Fibroblast of the aortic adventitia (primary cell): ENCODE data around the gene BANF1. TPM values are rescaled to one million over a fixed set of nuclear protein-coding genes. Genes with fewer than 3 reads are reported as not detected.

ENCODE experiments used
- DNase-seq: peaks from one replicate; pipeline ENCODE4 v3.0.0-alpha.2; 2010; ENCODE audit warnings: low read depth
- H3K4me3 ChIP-seq: 2 replicates; pipeline ENCODE4 v1.5.1; 2011; ENCODE audit warnings: low read depth, mild to moderate bottlenecking, control low read depth, low read length, moderate library complexity
- CTCF ChIP-seq: IDR thresholded peaks from 2 replicates; pipeline ENCODE4 v1.5.1; 2011; ENCODE audit warnings: mild to moderate bottlenecking, low read length, control low read depth, inconsistent platforms; ENCODE audit not compliant: insufficient read depth
- total RNA-seq: library from RNA; depleted of rRNA; stranded (reverse); fragments of >200 nt; gene quantifications from 2 replicates; pipeline ENCODE4 v1.2.3, GENCODE V29; 2012; ENCODE audit warnings: low replicate concordance

Gene BANF1
- total RNA-seq = 44.1 and 57.7 TPM in 2 replicates

GRCh38 chr11:66001942-66002647 is at the start of gene BANF1, which contains the start of gene EIF1AD:
BANF1 (plus strand) TSS chr11:66002503; CDS start chr11:66003251, 748 bp downstream.
EIF1AD (minus strand) TSS chr11:66002157; CDS start chr11:66000389, 1,768 bp downstream.
- peak; percentile 99 for DNase-seq
- H3K4me3 ChIP-seq = peak within 1 kb of the TSS; percentile 99
- no peak for TF ChIP-seq CTCF

GRCh38 chr11:65953471-65953870 is 48.8 kb upstream of the BANF1 start:
- TF ChIP-seq CTCF = no peak
- H3K4me3 ChIP-seq = no peak overlapping the region
- no peak for DNase-seq

GRCh38 chr11:65954771-65955170 is 47.5 kb upstream of the BANF1 start:
- no peak for TF ChIP-seq CTCF
- H3K4me3 ChIP-seq = no peak overlapping the region
- DNase-seq = no peak

GRCh38 chr11:65958291-65958690 is 44.0 kb upstream of the BANF1 start:
- H3K4me3 ChIP-seq = no peak overlapping the region
- peak; percentile 19 for DNase-seq
- TF ChIP-seq CTCF = no peak

GRCh38 chr11:65958774-65959420 is 43.4 kb upstream of the BANF1 start:
- no peak for TF ChIP-seq CTCF
- DNase-seq = no peak
- H3K4me3 ChIP-seq = no peak overlapping the region

- TF ChIP-seq CTCF = no peak
- peak overlapping the region; percentile 93 for H3K4me3 ChIP-seq
Measured at GRCh38 chr11:65960824-65961266, 41.5 kb upstream of the BANF1 start.

More at GRCh38 chr11:65960824-65961266, 41.5 kb upstream of the BANF1 start:
- DNase-seq = no peak
